Measurements from ENCODE around the gene OR4F17. TPM values are rescaled to one million over a fixed set of nuclear protein-coding genes. Genes with fewer than 3 reads are reported as not detected.

OR4F17 gene, protein sequence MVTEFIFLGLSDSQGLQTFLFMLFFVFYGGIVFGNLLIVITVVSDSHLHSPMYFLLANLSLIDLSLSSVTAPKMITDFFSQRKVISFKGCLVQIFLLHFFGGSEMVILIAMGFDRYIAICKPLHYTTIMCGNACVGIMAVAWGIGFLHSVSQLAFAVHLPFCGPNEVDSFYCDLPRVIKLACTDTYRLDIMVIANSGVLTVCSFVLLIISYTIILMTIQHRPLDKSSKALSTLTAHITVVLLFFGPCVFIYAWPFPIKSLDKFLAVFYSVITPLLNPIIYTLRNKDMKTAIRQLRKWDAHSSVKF
- not detected in 2 replicates for polyA plus RNA-seq

DNA sequence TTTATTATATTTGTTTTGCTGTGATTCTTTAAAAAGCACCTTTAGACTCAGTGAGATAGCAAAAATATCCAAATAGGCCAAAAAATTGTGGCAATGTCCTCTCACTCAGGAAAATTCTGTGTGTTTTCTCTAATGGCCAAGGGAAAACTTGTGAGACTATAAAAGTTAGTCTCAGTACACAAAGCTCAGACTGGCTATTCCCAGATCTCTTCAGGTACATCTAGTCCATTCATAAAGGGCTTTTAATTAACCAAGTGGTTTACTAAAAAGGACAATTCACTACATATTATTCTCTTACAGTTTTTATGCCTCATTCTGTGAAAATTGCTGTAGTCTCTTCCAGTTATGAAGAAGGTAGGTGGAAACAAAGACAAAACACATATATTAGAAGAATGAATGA is at the start of gene OR4F17:
OR4F17 (plus strand) TSS at position 301 of the 400 bp plus-strand sequence. CDS start 3,575 bp downstream, outside the sequence.

Other genes with a start within 250 kb of the OR4F17 start
- not detected in 2 replicates for gene PLPP2, start 184.3 kb downstream of the OR4F17 start, polyA plus RNA-seq
- gene MIER2, start 237.7 kb downstream of the OR4F17 start, polyA plus RNA-seq, result 0.18 and 3.4 TPM in 2 replicates

Measured in Purkinje cell (primary cell).